SJCRH30 (cell line): ENCODE data around the gene TIRAP. TPM values are rescaled to one million over a fixed set of nuclear protein-coding genes. Genes with fewer than 3 reads are reported as not detected.

Source experiments
- DNase-seq, 2 experiments: peaks; one replicate each; pipeline ENCODE4 v3.0.0-alpha.2; 2015 to 2020
- H3K27ac ChIP-seq: fragments of 250-450 bp; sonication (Bioruptor Pico); 2 replicates; pipeline ENCODE4 v1.5.1; 2020; ENCODE audit warnings: mild to moderate bottlenecking, moderate library complexity
- H3K27me3 ChIP-seq: fragments of 250-450 bp; sonication (Bioruptor Pico); 2 replicates; pipeline ENCODE4 v1.5.1; 2020; ENCODE audit warnings: mild to moderate bottlenecking, moderate library complexity
- H3K36me3 ChIP-seq: fragments of 250-450 bp; sonication (Bioruptor Pico); 2 replicates; pipeline ENCODE4 v1.5.1; 2020; ENCODE audit warnings: mild to moderate bottlenecking, moderate library complexity
- H3K4me1 ChIP-seq: fragments of 250-450 bp; sonication (Bioruptor Pico); 2 replicates; pipeline ENCODE4 v1.5.1; 2020; ENCODE audit warnings: mild to moderate bottlenecking, moderate library complexity
- H3K4me3 ChIP-seq: fragments of 250-450 bp; sonication (Bioruptor Pico); 2 replicates; pipeline ENCODE4 v1.5.1; 2020; ENCODE audit warnings: mild to moderate bottlenecking, moderate library complexity
- H3K9me3 ChIP-seq: fragments of 250-450 bp; sonication (Bioruptor Pico); replicated peaks from 2 replicates; pipeline ENCODE4 v1.5.1; 2020; ENCODE audit warnings: mild to moderate bottlenecking, moderate library complexity
- total RNA-seq: library from RNA; depleted of rRNA; stranded (reverse); fragments of >200 nt; shearing (Covaris generic); gene quantifications from 2 replicates; pipeline ENCODE4 v1.2.3, GENCODE V29; 2014

The TIRAP gene
- total RNA-seq, 1 experiment from 2014 or later, result 1.1 TPM

- Histone ChIP-seq H3K27me3 (no peaks in the 10 kb centered on the region), H3K4me3 (no peak overlapping the region), H3K4me1 (no peaks in the 10 kb centered on the region), H3K27ac (no peak overlapping the region), H3K9me3 (no peaks in the 10 kb centered on the region), H3K36me3 (no peaks in the 10 kb centered on the region)
- no peak for DNase-seq
Measured at GRCh38 chr11:126327281-126328000, 44.5 kb downstream of the TIRAP start.

DNA sequence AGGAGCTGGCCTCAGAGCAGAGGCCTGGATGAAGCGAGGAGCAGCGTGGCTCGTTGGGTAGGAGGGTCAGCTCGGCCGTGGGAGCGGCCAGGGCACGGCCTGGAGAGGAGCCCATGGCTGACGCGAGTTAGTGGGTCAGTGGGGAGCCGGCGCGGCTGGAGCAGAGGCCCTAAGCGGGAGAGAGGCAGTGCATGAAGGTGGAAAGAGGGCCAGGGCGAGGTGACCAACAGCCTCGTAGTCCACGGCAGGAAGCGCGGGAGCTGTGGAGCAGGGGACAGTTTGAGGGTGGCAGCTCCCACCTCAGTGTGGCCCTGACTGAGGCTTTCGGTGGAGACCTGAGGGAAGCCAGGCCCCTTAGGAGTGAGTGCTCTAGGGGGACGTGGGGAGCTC is 45.1 kb downstream of the TIRAP start:
- H3K4me1 ChIP-seq, result no peaks in the 10 kb centered on the region
- no peaks in the 10 kb centered on the region for H3K9me3 ChIP-seq
- H3K27me3 ChIP-seq, result no peaks in the 10 kb centered on the region
- H3K36me3 ChIP-seq, result no peaks in the 10 kb centered on the region
- H3K4me3 ChIP-seq, result no peak overlapping the region
- H3K27ac ChIP-seq, result no peak overlapping the region
- no peak for DNase-seq

GRCh38 chr11:126328444-126328843 is 45.6 kb downstream of the TIRAP start:
- no peak for DNase-seq
- Histone ChIP-seq H3K27me3 (no peaks in the 10 kb centered on the region), H3K27ac (no peak overlapping the region), H3K36me3 (no peaks in the 10 kb centered on the region), H3K9me3 (no peaks in the 10 kb centered on the region), H3K4me1 (no peaks in the 10 kb centered on the region), H3K4me3 (no peak overlapping the region)

GRCh38 chr11:126328938-126329643 is 46.2 kb downstream of the TIRAP start:
- no peak for DNase-seq
- Histone ChIP-seq H3K27me3 (no peaks in the 10 kb centered on the region), H3K27ac (no peak overlapping the region), H3K9me3 (no peaks in the 10 kb centered on the region), H3K4me1 (no peaks in the 10 kb centered on the region), H3K36me3 (no peaks in the 10 kb centered on the region), H3K4me3 (no peak overlapping the region)

DNA sequence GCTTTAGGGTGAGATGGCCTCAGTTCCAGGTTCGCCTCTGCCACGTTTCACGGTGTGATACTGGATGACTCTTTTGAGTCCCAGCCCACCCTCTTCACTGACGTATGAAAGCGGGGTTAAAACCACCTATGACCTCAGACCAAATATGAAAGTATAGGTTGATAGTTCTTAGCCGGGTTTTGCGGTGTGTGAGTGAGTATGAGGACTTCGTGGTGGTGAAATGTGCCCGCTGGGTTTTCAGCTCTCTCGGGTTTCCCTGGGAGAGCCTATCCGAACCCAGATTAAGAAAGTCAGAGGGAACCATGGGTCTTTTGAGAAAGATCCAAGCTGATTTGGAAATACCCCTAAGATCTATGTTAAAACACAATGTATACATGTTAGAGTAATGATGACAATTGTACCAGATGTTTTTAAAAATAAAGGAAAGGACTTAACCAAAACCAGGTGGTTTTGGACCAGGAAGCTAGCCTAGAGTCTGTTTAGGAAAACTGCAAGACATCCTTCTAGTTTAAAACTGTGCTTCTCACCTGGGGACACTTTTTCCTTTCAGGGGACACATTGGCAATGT is 46.8 kb downstream of the TIRAP start:
- Histone ChIP-seq H3K4me1 (peaks cover 5% of the 10 kb centered on the region), H3K27ac (no peak overlapping the region), H3K36me3 (no peaks in the 10 kb centered on the region), H3K27me3 (no peaks in the 10 kb centered on the region), H3K4me3 (no peak overlapping the region), H3K9me3 (no peaks in the 10 kb centered on the region)
- no peak for DNase-seq

DNA sequence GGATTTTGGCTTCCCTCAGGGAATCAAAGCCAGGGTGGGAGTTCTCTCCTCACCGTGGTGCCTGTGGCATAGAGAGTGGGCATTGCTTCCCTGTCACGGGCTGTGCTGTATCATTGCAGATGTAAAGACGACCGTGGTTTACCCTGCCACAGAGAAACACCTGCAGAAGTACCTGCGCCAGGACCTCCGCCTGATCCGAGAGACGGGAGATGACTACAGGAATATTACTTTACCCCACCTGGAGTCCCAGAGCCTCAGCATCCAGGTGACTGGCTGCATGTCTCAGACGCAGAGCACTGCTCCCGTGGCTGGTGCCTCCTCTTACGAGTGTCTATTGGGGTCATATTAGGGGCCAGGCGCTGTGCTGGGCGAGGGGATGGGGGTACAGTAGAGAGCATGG is 48.4 kb downstream of the TIRAP start:
- DNase-seq, result no peak
- H3K36me3 ChIP-seq, result no peaks in the 10 kb centered on the region
- peaks cover 18% of the 10 kb centered on the region for H3K4me1 ChIP-seq
- H3K27me3 ChIP-seq, result no peaks in the 10 kb centered on the region
- H3K27ac ChIP-seq, result no peak overlapping the region
- no peaks in the 10 kb centered on the region for H3K9me3 ChIP-seq
- H3K4me3 ChIP-seq, result no peak overlapping the region

DNA sequence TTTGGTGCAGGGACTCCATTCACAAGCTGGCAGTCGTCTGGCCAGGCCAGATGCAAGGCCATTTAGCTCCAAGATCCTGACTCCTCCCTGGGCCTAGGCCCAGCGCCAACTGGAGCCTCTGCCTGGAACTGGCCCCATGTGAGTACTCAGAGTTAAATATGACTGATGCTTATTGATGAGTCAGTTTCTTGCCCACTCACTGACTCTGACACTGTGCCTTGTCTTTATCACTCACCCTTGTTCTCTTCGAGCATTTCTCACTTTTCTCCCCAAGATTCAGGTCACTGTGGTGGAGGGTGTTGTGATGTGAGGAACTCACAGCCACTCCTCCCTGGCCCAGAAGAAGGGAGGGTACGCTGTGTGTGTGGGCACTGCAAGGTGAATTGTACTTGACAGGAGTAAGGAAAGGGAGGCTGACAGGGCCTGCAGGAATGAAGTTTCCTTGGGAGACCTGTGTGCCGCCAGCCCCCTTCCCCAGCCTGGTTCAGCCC is 49.4 kb downstream of the TIRAP start:
- no peak overlapping the region for H3K4me3 ChIP-seq
- H3K27ac ChIP-seq, result no peak overlapping the region
- no peak for DNase-seq

GRCh38 chr11:126333142-126333541 is 50.2 kb downstream of the TIRAP start:
- Histone ChIP-seq H3K36me3 (no peaks in the 10 kb centered on the region), H3K9me3 (no peaks in the 10 kb centered on the region), H3K27ac (no peak overlapping the region), H3K4me3 (no peak overlapping the region), H3K27me3 (no peaks in the 10 kb centered on the region), H3K4me1 (peaks cover 32% of the 10 kb centered on the region)
- DNase-seq, result no peak

More for the DNA sequence above, 49.4 kb downstream of the TIRAP start:
- Histone ChIP-seq H3K27me3 (no peaks in the 10 kb centered on the region), H3K9me3 (no peaks in the 10 kb centered on the region), H3K4me1 (peaks cover 28% of the 10 kb centered on the region), H3K36me3 (no peaks in the 10 kb centered on the region)

DNA sequence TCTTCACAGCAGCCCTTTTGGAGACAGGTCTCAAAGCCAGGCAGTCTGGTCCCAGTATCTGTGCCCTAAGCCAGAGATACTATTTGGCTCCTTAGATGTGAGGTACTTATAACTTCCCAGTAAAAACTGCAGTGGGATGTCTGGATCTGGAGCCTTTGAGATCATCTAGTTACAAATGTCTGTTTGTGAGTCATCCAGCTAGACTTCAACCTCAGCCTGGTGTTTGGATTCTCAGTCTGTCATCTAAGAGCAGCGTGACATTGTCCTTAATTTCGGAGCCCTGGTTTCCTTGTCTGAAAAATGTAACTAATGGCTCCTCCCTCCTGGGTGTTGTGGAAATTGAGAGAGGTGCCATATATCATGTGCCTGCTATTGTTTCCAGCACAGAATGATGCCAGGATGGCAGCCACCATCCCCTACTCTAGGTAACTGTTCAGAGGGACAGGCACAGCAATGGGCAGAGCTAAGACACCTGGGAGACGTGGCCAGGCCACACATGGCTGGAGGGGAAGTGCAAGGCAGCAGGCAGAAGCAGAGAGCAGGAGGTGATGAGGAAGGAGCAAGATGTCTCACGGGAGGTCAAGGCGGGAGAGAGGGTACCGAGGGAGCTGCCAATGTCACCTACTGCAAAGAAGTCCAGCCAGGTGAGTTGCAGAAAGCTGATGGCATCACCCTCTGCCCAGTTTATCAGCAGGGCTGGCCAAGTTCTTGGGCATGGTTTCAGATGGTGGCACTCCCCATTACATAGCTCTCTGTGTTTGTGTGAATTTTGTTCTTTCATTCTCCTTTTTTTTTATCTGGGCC is 52.0 kb downstream of the TIRAP start:
- Histone ChIP-seq H3K27me3 (no peaks in the 10 kb centered on the region), H3K4me3 (no peak overlapping the region), H3K27ac (peak overlapping the region; percentile 80), H3K9me3 (no peaks in the 10 kb centered on the region), H3K36me3 (no peaks in the 10 kb centered on the region), H3K4me1 (peaks cover 39% of the 10 kb centered on the region)
- peak in 1 of 2 experiments; percentile 34 for DNase-seq

- Histone ChIP-seq H3K9me3 (no peaks in the 10 kb centered on the region), H3K27ac (peak overlapping the region; percentile 80), H3K36me3 (no peaks in the 10 kb centered on the region), H3K4me1 (peaks cover 45% of the 10 kb centered on the region), H3K27me3 (no peaks in the 10 kb centered on the region), H3K4me3 (no peak overlapping the region)
- DNase-seq, result no peak
Measured at GRCh38 chr11:126335463-126335760, 52.5 kb downstream of the TIRAP start.

GRCh38 chr11:126336138-126336541 is 53.2 kb downstream of the TIRAP start:
- no peaks in the 10 kb centered on the region for H3K9me3 ChIP-seq
- peak; percentile 53 to 66 for DNase-seq
- peak overlapping the region; percentile 80 for H3K27ac ChIP-seq
- peaks cover 52% of the 10 kb centered on the region for H3K4me1 ChIP-seq
- H3K27me3 ChIP-seq, result no peaks in the 10 kb centered on the region
- no peaks in the 10 kb centered on the region; the same call in 1 of the 2 replicates for H3K36me3 ChIP-seq
- H3K4me3 ChIP-seq, result no peak overlapping the region

- Histone ChIP-seq H3K36me3 (no peaks in the 10 kb centered on the region; the same call in 1 of the 2 replicates), H3K4me1 (peaks cover 57% of the 10 kb centered on the region), H3K4me3 (no peak overlapping the region), H3K27me3 (no peaks in the 10 kb centered on the region), H3K27ac (peak overlapping the region; percentile 80), H3K9me3 (no peaks in the 10 kb centered on the region)
- DNase-seq, result peak; percentile 63 to 69
Measured at GRCh38 chr11:126336671-126337101, 53.8 kb downstream of the TIRAP start.

GRCh38 chr11:126337126-126337473 is 54.2 kb downstream of the TIRAP start:
- Histone ChIP-seq H3K4me3 (no peak overlapping the region), H3K4me1 (peaks cover 61% of the 10 kb centered on the region), H3K9me3 (no peaks in the 10 kb centered on the region), H3K27me3 (no peaks in the 10 kb centered on the region), H3K27ac (peak overlapping the region; percentile 80), H3K36me3 (no peaks in the 10 kb centered on the region; the same call in 1 of the 2 replicates)
- no peak for DNase-seq

DNA sequence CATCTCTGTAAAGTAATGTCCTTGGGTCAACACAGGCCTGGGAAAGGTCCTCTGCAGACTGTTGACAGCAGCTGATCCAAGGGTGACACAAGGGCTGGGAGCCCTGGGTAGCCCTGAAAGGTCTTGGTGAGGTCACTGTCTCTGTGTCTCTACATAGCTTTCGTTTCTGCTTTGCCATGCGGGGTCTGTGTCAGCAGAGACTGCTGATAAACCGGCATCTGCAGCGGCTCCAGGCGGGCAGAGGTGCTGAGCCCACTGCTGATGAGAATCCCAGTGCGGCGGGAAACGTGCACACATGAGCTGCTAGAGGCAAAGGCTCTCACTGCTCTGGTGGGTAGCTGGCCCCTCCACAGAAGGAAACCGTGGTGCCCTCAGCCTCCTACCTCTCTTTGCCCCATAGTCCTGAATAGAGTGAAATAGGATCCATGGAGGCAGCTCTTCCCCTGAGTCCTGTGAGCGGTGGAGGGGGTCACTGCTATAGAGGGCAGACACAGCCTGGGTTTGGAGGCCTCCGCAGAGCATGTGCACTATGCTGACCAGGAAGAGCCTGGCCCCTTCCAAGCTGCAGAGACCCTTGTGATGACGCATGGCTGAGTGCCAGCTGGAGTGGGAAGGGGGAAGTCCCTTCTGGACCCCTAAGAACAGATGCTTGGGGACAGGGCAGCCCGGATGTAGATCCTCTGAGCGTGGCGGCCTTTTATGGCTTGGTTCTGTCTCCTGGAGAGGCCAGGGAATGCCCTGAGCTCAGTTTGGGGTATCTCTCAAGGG is 54.8 kb downstream of the TIRAP start:
- H3K4me1 ChIP-seq, result peaks cover 66% of the 10 kb centered on the region

More for the DNA sequence above, 54.8 kb downstream of the TIRAP start:
- Histone ChIP-seq H3K27me3 (no peaks in the 10 kb centered on the region), H3K4me3 (no peak overlapping the region), H3K9me3 (no peaks in the 10 kb centered on the region), H3K27ac (peak overlapping the region; percentile 80), H3K36me3 (no peaks in the 10 kb centered on the region; the same call in 1 of the 2 replicates)
- DNase-seq, result no peak
